Subcutaneous adipose tissue (tissue), 4 donors: ENCODE data around the gene RANBP1. TPM values are rescaled to one million over a fixed set of nuclear protein-coding genes. Genes with fewer than 3 reads are reported as not detected.

Experiments used
- total RNA-seq, 4 donors: library from RNA; depleted of rRNA; stranded (reverse); fragments of >200 nt; gene quantifications; one replicate each; pipeline ENCODE4 v1.1.0, GENCODE V29; 2016
- TF ChIP-seq, protein P1 (sequence below): fragments of 450-650 bp; IDR thresholded peaks from one replicate; pipeline ENCODE4 v1.5.1; 2016; ENCODE audit warnings: low read depth, mild to moderate bottlenecking, control low read depth, antibody characterized with exemption, moderate library complexity

The RANBP1 gene
- total RNA-seq, 4 donors from 2014 or later, result 75.1 to 156 (median 116) TPM

DNA sequence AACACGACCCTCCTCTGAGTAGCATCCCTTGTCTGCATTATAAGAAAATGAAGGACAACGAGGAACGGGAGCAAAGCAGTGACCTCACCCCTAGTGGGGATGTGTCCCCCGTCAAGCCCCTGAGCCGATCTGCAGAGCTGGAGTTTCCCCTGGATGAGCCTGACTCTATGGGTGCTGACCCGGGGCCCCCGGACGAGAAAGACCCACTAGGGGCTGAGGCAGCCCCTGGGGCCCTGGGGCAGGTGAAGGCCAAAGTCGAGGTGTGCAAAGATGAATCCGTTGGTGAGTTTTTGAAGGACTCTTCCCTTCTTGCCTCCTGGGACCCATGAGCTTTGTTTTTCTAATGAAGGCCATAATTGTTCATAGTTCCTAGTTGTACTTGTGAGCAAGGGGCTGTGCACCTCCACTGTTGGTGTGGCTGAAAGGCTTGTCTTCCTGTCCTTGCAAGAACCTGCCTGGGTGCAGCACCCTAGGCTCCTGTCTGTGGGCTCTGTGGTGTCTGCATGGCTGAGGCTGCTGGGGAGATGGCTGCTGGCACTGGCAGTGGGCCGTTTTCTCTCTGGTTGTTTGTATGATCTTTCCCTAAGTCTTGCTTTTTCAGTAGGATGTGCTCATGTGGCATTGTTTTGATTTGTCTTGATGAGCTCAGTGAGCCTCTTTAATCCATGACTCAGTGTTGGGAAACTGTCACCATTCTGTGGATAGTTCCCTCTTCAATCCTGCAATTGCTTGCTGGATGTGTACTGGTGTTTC, 25.8 kb upstream of the RANBP1 start:
- TF ChIP-seq, protein P1, sequence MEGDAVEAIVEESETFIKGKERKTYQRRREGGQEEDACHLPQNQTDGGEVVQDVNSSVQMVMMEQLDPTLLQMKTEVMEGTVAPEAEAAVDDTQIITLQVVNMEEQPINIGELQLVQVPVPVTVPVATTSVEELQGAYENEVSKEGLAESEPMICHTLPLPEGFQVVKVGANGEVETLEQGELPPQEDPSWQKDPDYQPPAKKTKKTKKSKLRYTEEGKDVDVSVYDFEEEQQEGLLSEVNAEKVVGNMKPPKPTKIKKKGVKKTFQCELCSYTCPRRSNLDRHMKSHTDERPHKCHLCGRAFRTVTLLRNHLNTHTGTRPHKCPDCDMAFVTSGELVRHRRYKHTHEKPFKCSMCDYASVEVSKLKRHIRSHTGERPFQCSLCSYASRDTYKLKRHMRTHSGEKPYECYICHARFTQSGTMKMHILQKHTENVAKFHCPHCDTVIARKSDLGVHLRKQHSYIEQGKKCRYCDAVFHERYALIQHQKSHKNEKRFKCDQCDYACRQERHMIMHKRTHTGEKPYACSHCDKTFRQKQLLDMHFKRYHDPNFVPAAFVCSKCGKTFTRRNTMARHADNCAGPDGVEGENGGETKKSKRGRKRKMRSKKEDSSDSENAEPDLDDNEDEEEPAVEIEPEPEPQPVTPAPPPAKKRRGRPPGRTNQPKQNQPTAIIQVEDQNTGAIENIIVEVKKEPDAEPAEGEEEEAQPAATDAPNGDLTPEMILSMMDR, result no peak

- TF ChIP-seq, protein P1, result no peak
Measured at GRCh38 chr22:20090730-20091240, 25.1 kb upstream of the RANBP1 start.

DNA sequence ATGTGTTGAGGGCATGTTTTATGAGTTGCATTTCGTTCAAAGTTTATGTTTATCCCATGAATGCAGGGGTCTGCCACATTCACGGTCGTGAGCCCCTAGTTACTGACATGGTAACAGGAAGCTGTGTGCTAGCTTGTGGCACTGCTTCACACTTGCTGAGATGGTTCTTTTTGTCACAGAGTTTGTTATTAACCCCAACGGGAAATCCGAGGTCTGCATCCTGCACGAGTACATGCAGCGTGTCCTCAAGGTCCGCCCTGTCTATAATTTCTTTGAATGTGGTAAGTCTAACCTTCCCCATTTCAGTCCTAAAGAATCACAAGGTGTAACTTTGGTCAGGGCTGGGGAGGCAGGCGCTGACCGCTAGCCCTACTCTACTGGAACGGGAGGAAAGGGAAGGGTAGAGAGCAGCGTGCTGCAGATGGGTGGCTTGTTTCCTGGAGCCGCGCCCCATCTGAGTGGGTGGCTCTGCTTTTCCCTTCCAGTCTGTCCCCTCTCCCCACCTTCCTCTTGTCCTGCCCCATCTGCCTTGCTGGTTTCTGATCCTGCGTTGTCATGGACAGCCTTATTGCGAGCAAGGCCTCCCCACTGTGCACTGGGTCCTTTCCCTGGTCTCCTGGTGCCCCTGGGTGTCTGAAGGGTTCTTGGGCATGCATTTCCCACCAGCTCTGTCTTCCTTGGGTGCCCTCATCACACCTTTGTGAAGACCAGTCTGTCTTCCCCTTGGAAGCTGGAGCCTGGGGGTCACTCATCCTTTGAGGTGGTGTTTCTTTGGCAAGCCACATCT, 24.0 kb upstream of the RANBP1 start:
- TF ChIP-seq, protein P1, result no peak

DNA sequence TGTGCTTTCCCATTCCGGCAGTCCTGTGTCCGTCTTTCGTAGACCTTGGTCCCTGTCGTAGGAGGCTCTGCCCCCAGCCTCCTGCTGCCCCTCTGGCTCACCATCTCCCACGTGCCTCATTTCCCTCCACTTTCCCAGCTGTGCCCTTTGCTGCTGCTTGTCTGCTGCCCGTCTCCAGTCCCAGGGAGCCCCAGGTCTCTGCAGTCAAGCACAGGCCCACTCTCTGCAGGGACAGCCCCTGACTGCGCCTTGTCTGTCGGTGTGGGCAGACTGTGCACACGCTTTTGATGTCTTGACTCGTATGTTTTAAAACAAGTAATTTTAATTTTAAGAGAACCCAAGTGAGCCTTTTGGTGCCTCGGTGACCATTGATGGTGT, 23.4 kb upstream of the RANBP1 start:
- TF ChIP-seq, protein P1, result no peak

GRCh38 chr22:20093418-20094196, 22.3 kb upstream of the RANBP1 start:
- TF ChIP-seq, protein P1, result no peak

GRCh38 chr22:20094197-20094807, 21.6 kb upstream of the RANBP1 start:
- TF ChIP-seq, protein P1, result no peak
